HepG2 (cell line): ENCODE measurements around the gene RAB40C. TPM values are rescaled to one million over a fixed set of nuclear protein-coding genes. Genes with fewer than 3 reads are reported as not detected.

Source experiments
- CSRNP2 ChIP-seq: sonication (generic); formaldehyde crosslinking; conservative IDR thresholded peaks from 2 replicates; pipeline ENCODE4 v1.8.0; 2022; ENCODE audit warnings: low read depth, missing genetic modification reagents
- ETV6 ChIP-seq: sonication (generic); formaldehyde crosslinking; conservative IDR thresholded peaks from 2 replicates; pipeline ENCODE4 v1.4.0; 2020; ENCODE audit warnings: missing genetic modification reagents
- ISX ChIP-seq: sonication (generic); formaldehyde crosslinking; conservative IDR thresholded peaks from 2 replicates; pipeline ENCODE4 v1.5.0; 2020; ENCODE audit warnings: missing genetic modification reagents
- LRRFIP1 ChIP-seq: sonication (generic); formaldehyde crosslinking; conservative IDR thresholded peaks from 2 replicates; pipeline ENCODE4 v1.4.0; 2020; ENCODE audit warnings: missing genetic modification reagents
- MLLT10 ChIP-seq: sonication (generic); formaldehyde crosslinking; IDR thresholded peaks from 2 replicates; pipeline ENCODE4 v1.4.0; 2020; ENCODE audit warnings: missing genetic modification reagents
- NCOR1 ChIP-seq: fragments of 200-600 bp; sonication (generic); IDR thresholded peaks from 2 replicates; pipeline ENCODE4 v1.7.0; 2017; ENCODE audit warnings: antibody characterized with exemption, low read length, borderline replicate concordance
- PCBP2 ChIP-seq: fragments of 200-400 bp; formaldehyde crosslinking; optimal IDR thresholded peaks from 2 replicates; pipeline ENCODE3; 2018; ENCODE audit warnings: low read length, low read depth; ENCODE audit not compliant: poor library complexity, severe bottlenecking
- RXRB ChIP-seq: IDR thresholded peaks from 2 replicates; pipeline ENCODE4 v1.6.1; 2016; ENCODE audit warnings: borderline replicate concordance, missing genetic modification reagents, missing compliant biosample characterization
- ZFP37 ChIP-seq: sonication (generic); formaldehyde crosslinking; IDR thresholded peaks from 2 replicates; pipeline ENCODE4 v1.4.0; 2020; ENCODE audit warnings: missing genetic modification reagents, borderline replicate concordance
- ZNF282 ChIP-seq: fragments of 450-650 bp; IDR thresholded peaks from 2 replicates; pipeline ENCODE4 v1.6.1; 2018; ENCODE audit not compliant: partially characterized antibody
- ZNF33A ChIP-seq: sonication (generic); formaldehyde crosslinking; IDR thresholded peaks from 2 replicates; pipeline ENCODE4 v1.5.1; 2020; ENCODE audit warnings: missing genetic modification reagents, mild to moderate bottlenecking, moderate library complexity, borderline replicate concordance
- ZNF407 ChIP-seq: sonication (generic); formaldehyde crosslinking; IDR thresholded peaks from one replicate; pipeline ENCODE4 v1.5.1; 2020; ENCODE audit warnings: mild to moderate bottlenecking, missing genetic modification reagents; ENCODE audit errors: not compliant biosample characterization
- ZNF546 ChIP-seq: sonication (generic); formaldehyde crosslinking; conservative IDR thresholded peaks from 2 replicates; pipeline ENCODE4 v1.8.1; 2023; ENCODE audit warnings: mild to moderate bottlenecking, missing genetic modification reagents
- ZNF660 ChIP-seq: sonication (generic); formaldehyde crosslinking; IDR thresholded peaks from 2 replicates; pipeline ENCODE4 v1.5.1; 2020; ENCODE audit warnings: mild to moderate bottlenecking, low read depth, missing genetic modification reagents, borderline replicate concordance
- ZNF768 ChIP-seq: sonication (generic); formaldehyde crosslinking; IDR thresholded peaks from 2 replicates; pipeline ENCODE4 v1.4.0; 2020; ENCODE audit warnings: missing genetic modification reagents
- polyA plus RNA-seq, 8 experiments: library from polyadenylated mRNA; depleted of rRNA in 3 of 8; stranded (reverse) in 7 of 8; unstranded in 1 of 8; fragments of >200 nt; fragmentation: Illumina TruSeq in 4 of 8; extraction: Trizol in 4 of 8; gene quantifications; 2 replicates each; pipeline versions ENCODE4 v1.2.1 to v1.2.3, GENCODE V29; 2011 to 2016; ENCODE audit warnings: low read depth in 4 of 8, missing spikeins in 1 of 8, mixed read lengths in 1 of 8; ENCODE audit not compliant: insufficient read depth in 1 of 8
- total RNA-seq, 5 experiments: library from RNA; depleted of rRNA; stranded (reverse); fragments of >200 nt; fragmentation: Illumina TruSeq; extraction: Trizol; gene quantifications; 2 replicates each; pipeline ENCODE4 v1.2.3, GENCODE V29; 2016; ENCODE audit warnings: low read depth in 1 of 5
- TF ChIP-seq, protein P1 (sequence below): sonication (generic); formaldehyde crosslinking; IDR thresholded peaks from 2 replicates; pipeline ENCODE4 v1.5.0; 2020; ENCODE audit warnings: missing genetic modification reagents, mild to moderate bottlenecking, borderline replicate concordance

RAB40C gene
- total and polyA plus RNA-seq, 2 of the 13 experiments (the other 11 are each of a cell fraction or from before 2014, with no cell fraction given) = 7.7 to 11.5 TPM

- no peak for TF ChIP-seq LRRFIP1
- no peak for TF ChIP-seq ISX
- TF ChIP-seq ZNF282 = no peak
- TF ChIP-seq ETV6 = no peak
- TF ChIP-seq CSRNP2 (CRISPR knock-in tag) = no peak
- no peak for TF ChIP-seq ZNF407 (CRISPR knock-in tag)
- no peak for TF ChIP-seq PCBP2
- peak; percentile 11; the same call in 1 of the 2 replicates for TF ChIP-seq ZNF768 (CRISPR knock-in tag)
- TF ChIP-seq NCOR1 = peak; percentile 49; the same call in 1 of the 2 replicates
- no peak for TF ChIP-seq ZNF546 (CRISPR knock-in tag)
- no peak for TF ChIP-seq ZFP37
- TF ChIP-seq RXRB (CRISPR knock-in tag) = peak; percentile 50
- no peak for TF ChIP-seq ZNF33A (CRISPR knock-in tag)
- TF ChIP-seq MLLT10 (CRISPR knock-in tag) = no peak
- TF ChIP-seq, protein P1, sequence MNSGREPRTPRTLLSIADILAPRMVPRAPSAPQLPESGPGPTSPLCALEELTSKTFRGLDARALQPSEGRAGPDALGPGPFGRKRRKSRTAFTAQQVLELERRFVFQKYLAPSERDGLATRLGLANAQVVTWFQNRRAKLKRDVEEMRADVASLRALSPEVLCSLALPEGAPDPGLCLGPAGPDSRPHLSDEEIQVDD (CRISPR knock-in tag) = no peak; the same call in 1 of the 2 replicates
- TF ChIP-seq ZNF660 = no peak
Measured at GRCh38 chr16:543301-544164, 46.3 kb upstream of the RAB40C start (continued).
